ENCODE data around the gene ADAMTS13. TPM values are rescaled to one million over a fixed set of nuclear protein-coding genes. Genes with fewer than 3 reads are reported as not detected.
A peak's percentile ranks its signal among the peaks of the same experiment; 100 is the strongest.

The ADAMTS13 gene
- total and polyA plus RNA-seq, 9 of the 15 experiments (the other 6 are each of a cell fraction or from before 2014, with no cell fraction given), result 0.03 to 0.20 (median 0.04) TPM; not detected in 4

DNA sequence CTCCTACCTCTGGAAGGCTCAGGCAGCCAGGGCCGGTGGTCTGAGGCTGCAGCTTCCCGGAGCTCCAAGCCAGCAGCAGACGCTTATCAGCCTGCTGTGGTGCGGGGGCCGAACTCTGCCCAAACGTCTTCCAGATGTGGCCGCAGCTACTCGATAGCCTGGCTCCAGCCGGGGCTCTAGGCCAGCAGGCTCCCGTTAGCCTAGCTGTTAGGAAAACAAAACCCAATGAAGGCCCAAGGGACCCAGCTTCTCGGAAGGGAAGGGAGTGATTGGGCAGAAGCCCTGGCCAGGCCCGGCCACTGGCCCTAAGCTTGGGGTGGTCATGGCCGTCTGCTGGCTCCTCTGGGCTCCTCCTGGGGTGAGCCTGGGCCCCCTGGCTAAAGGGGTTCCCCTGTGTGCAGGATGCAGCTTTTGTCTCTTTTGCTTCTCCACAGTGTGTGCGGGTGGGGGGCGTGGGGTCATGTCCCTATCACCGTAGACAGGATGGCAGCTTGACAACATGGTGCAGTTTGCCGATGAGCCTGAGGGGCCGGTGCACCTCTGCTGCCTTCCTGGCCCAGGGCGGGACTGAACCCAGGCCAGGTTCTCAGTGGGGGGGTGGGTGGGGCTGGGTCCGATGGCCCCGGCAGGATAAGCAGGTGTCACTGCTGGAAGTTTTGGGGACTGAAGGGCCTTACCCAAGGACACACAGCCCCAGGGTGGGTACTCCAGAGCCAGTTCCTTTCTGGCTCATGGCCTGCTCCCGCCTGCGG lies 83.9 kb downstream of the ADAMTS13 start (continued):
- TF ChIP-seq HNRNPUL1 (IDR thresholded peaks at IDR 0.05; ENCODE audit: low read length), result no peak
- TF ChIP-seq, protein P1, sequence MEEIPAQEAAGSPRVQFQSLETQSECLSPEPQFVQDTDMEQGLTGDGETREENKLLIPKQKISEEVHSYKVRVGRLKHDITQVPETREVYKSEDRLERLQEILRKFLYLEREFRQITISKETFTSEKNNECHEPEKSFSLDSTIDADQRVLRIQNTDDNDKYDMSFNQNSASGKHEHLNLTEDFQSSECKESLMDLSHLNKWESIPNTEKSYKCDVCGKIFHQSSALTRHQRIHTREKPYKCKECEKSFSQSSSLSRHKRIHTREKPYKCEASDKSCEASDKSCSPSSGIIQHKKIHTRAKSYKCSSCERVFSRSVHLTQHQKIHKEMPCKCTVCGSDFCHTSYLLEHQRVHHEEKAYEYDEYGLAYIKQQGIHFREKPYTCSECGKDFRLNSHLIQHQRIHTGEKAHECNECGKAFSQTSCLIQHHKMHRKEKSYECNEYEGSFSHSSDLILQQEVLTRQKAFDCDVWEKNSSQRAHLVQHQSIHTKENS (CRISPR knock-in tag; IDR thresholded peaks at IDR 0.05), result no peak
- TF ChIP-seq HNRNPL (IDR thresholded peaks at IDR 0.05; ENCODE audit: low read depth, low read length), result no peak
- TF ChIP-seq, protein P2, sequence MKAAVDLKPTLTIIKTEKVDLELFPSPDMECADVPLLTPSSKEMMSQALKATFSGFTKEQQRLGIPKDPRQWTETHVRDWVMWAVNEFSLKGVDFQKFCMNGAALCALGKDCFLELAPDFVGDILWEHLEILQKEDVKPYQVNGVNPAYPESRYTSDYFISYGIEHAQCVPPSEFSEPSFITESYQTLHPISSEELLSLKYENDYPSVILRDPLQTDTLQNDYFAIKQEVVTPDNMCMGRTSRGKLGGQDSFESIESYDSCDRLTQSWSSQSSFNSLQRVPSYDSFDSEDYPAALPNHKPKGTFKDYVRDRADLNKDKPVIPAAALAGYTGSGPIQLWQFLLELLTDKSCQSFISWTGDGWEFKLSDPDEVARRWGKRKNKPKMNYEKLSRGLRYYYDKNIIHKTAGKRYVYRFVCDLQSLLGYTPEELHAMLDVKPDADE (conservative IDR thresholded peaks at IDR 0.05; ENCODE audit: control insufficient read depth, low read depth, low read length), result 0 out of 2 replicates have a peak, but pooled peaks have one; percentile 72
- TF ChIP-seq, protein P3, sequence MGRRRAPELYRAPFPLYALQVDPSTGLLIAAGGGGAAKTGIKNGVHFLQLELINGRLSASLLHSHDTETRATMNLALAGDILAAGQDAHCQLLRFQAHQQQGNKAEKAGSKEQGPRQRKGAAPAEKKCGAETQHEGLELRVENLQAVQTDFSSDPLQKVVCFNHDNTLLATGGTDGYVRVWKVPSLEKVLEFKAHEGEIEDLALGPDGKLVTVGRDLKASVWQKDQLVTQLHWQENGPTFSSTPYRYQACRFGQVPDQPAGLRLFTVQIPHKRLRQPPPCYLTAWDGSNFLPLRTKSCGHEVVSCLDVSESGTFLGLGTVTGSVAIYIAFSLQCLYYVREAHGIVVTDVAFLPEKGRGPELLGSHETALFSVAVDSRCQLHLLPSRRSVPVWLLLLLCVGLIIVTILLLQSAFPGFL (CRISPR knock-in tag; IDR thresholded peaks at IDR 0.05), result no peak
- TF ChIP-seq CHD2 (IDR thresholded peaks at IDR 0.05; ENCODE audit: low read depth, low read length), result no peak
- no peak for TF ChIP-seq TCF7L2 (IDR thresholded peaks at IDR 0.05; ENCODE audit: low read depth, low read length)
- TF ChIP-seq, protein P4, sequence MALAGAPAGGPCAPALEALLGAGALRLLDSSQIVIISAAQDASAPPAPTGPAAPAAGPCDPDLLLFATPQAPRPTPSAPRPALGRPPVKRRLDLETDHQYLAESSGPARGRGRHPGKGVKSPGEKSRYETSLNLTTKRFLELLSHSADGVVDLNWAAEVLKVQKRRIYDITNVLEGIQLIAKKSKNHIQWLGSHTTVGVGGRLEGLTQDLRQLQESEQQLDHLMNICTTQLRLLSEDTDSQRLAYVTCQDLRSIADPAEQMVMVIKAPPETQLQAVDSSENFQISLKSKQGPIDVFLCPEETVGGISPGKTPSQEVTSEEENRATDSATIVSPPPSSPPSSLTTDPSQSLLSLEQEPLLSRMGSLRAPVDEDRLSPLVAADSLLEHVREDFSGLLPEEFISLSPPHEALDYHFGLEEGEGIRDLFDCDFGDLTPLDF (CRISPR knock-in tag; IDR thresholded peaks at IDR 0.05), result no peak
- no peak for TF ChIP-seq GATAD2A (IDR thresholded peaks at IDR 0.05)
- no peak for TF ChIP-seq FOXP1 (CRISPR knock-in tag; IDR thresholded peaks at IDR 0.05)
- TF ChIP-seq, protein P5, sequence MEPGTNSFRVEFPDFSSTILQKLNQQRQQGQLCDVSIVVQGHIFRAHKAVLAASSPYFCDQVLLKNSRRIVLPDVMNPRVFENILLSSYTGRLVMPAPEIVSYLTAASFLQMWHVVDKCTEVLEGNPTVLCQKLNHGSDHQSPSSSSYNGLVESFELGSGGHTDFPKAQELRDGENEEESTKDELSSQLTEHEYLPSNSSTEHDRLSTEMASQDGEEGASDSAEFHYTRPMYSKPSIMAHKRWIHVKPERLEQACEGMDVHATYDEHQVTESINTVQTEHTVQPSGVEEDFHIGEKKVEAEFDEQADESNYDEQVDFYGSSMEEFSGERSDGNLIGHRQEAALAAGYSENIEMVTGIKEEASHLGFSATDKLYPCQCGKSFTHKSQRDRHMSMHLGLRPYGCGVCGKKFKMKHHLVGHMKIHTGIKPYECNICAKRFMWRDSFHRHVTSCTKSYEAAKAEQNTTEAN (CRISPR knock-in tag; IDR thresholded peaks at IDR 0.05), result no peak
- no peak for TF ChIP-seq DACH1 (IDR thresholded peaks at IDR 0.05; ENCODE audit: partially characterized antibody)
- TF ChIP-seq ZNF184 (CRISPR knock-in tag; IDR thresholded peaks at IDR 0.05), result no peak
- TF ChIP-seq ZNF778 (CRISPR knock-in tag; IDR thresholded peaks at IDR 0.05), result no peak
- TF ChIP-seq STAG1 (CRISPR knock-in tag; IDR thresholded peaks at IDR 0.05; ENCODE audit: borderline replicate concordance), result no peak
- 0 out of 2 replicates have a peak, but pooled peaks have one; percentile 17 for TF ChIP-seq MBD2 (IDR thresholded peaks at IDR 0.05; ENCODE audit: borderline replicate concordance, low read depth)
- TF ChIP-seq ZNF584 (CRISPR knock-in tag; IDR thresholded peaks at IDR 0.05; ENCODE audit: low read depth), result no peak
- TF ChIP-seq, protein P6, sequence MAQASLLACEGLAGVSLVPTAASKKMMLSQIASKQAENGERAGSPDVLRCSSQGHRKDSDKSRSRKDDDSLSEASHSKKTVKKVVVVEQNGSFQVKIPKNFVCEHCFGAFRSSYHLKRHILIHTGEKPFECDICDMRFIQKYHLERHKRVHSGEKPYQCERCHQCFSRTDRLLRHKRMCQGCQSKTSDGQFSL (CRISPR knock-in tag; IDR thresholded peaks at IDR 0.05), result no peak
- TF ChIP-seq, protein P6 (tag; IDR thresholded peaks at IDR 0.05), result no peak
- no peak for TF ChIP-seq ZNF263 (CRISPR knock-in tag; IDR thresholded peaks at IDR 0.05; ENCODE audit: borderline replicate concordance)
